CD4-positive, CD25-positive, alpha-beta regulatory T cell (primary cell): ENCODE data around the gene PYGO1. TPM values are rescaled to one million over a fixed set of nuclear protein-coding genes. Genes with fewer than 3 reads are reported as not detected.
"Not testable (repeated sequence)": the region's sequence is repeated elsewhere in the genome, so short reads cannot be mapped to it uniquely, and the experiment has no call there.

ENCODE experiments used
- ATAC-seq, 2 donors: fragments of 150-1000 bp; cut with Tn5 transposase; one replicate each; pipeline ENCODE4 v1.10.0; 2021; ENCODE audit warnings: low read depth in 2 of 2, moderate number of reproducible peaks in 2 of 2, moderate library complexity in 1 of 2
- DNase-seq, 3 donors: peaks; one replicate each; pipeline versions ENCODE4 v3.0.0 to v3.0.0-alpha.2; 2012 to 2022; ENCODE audit warnings: mixed read lengths in 1 of 3
- H3K27ac ChIP-seq: one replicate; pipeline ENCODE4 v1.7.0; 2013; ENCODE audit warnings: mild to moderate bottlenecking, low read length; ENCODE audit not compliant: insufficient read depth, poor library complexity, severe bottlenecking
- H3K27me3 ChIP-seq: one replicate; pipeline ENCODE4 v1.7.0; 2013; ENCODE audit warnings: low read length; ENCODE audit not compliant: control insufficient read depth, insufficient read depth
- H3K36me3 ChIP-seq: one replicate; pipeline ENCODE4 v1.7.0; 2013; ENCODE audit warnings: mild to moderate bottlenecking, low read length, moderate library complexity; ENCODE audit not compliant: control insufficient read depth, insufficient read depth
- H3K4me1 ChIP-seq: 2 replicates; pipeline ENCODE4 v1.7.0; 2013; ENCODE audit warnings: mild to moderate bottlenecking, low read length; ENCODE audit not compliant: insufficient read depth, control insufficient read depth, poor library complexity, severe bottlenecking
- H3K4me3 ChIP-seq: one replicate; pipeline ENCODE4 v1.7.0; 2013; ENCODE audit warnings: low read depth, mild to moderate bottlenecking, low read length, moderate library complexity
- H3K9me3 ChIP-seq, 2 experiments: 1 replicate in 1 of 2; 2 replicates in 1 of 2; pipeline ENCODE4 v1.7.0; 2013; ENCODE audit warnings: low read length in 2 of 2, mild to moderate bottlenecking in 1 of 2, moderate library complexity in 1 of 2; ENCODE audit not compliant: control insufficient read depth in 2 of 2
- H3K27ac Mint-ChIP-seq, 3 donors: one replicate each; pipeline ENCODE4 v1.8.0; 2020 to 2022; ENCODE audit warnings: mild to moderate bottlenecking in 3 of 3, mixed read lengths in 3 of 3, moderate library complexity in 2 of 3
- H3K27me3 Mint-ChIP-seq: one replicate; pipeline ENCODE4 v1.8.0; 2022; ENCODE audit warnings: mild to moderate bottlenecking, mixed read lengths
- H3K36me3 Mint-ChIP-seq: one replicate; pipeline ENCODE4 v1.8.0; 2020; ENCODE audit warnings: mixed read lengths
- H3K4me1 Mint-ChIP-seq, 4 donors: one replicate each; pipeline ENCODE4 v1.8.0; 2020 to 2022; ENCODE audit warnings: mixed read lengths in 4 of 4, mild to moderate bottlenecking in 1 of 4
- H3K4me3 Mint-ChIP-seq, 4 donors: one replicate each; pipeline ENCODE4 v1.8.0; 2020 to 2022; ENCODE audit warnings: mild to moderate bottlenecking in 4 of 4, mixed read lengths in 4 of 4, moderate library complexity in 3 of 4
- H3K9me3 Mint-ChIP-seq, 7 donors: one replicate each; pipeline ENCODE4 v1.8.0; 2020 to 2022; ENCODE audit warnings: mixed read lengths in 7 of 7, mild to moderate bottlenecking in 3 of 7, moderate library complexity in 2 of 7
- polyA plus RNA-seq, 4 donors: library from polyadenylated mRNA; unstranded; fragments of 300-500 nt; fragmentation: Illumina TruSeq; gene quantifications; one replicate each; pipeline ENCODE4 v1.2.3, GENCODE V29; 2021
- total RNA-seq: library from RNA; stranded (reverse); gene quantifications from one replicate; pipeline ENCODE4 v1.2.3, GENCODE V29; 2022

PYGO1 gene
- total and polyA plus RNA-seq, 5 donors from 2014 or later: not detected

- ATAC-seq (no peak), DNase-seq (no peak)
- Histone ChIP-seq H3K36me3 (no peaks in the 10 kb centered on the region), H3K27me3 (no peaks in the 10 kb centered on the region), H3K4me3 (peak overlapping the region; percentile 43), H3K27ac (no peak overlapping the region), H3K4me1 (peaks cover 12% of the 10 kb centered on the region), H3K9me3 (no peaks in the 10 kb centered on the region)
- Mint-ChIP-seq H3K27me3 (peaks cover 6% of the 10 kb centered on the region), H3K4me3 (peak overlapping the region; percentile 82 to 96 (median 90)), H3K9me3 (peaks cover 0 to 6% (median 1%) of the 10 kb centered on the region in 7 donors), H3K36me3 (no peaks in the 10 kb centered on the region), H3K4me1 (peaks cover 12 to 27% (median 19%) of the 10 kb centered on the region in 4 donors), H3K27ac (no peak overlapping the region)
Observed at GRCh38 chr15:55499151-55499550, 89.0 kb downstream of the PYGO1 start.

DNA sequence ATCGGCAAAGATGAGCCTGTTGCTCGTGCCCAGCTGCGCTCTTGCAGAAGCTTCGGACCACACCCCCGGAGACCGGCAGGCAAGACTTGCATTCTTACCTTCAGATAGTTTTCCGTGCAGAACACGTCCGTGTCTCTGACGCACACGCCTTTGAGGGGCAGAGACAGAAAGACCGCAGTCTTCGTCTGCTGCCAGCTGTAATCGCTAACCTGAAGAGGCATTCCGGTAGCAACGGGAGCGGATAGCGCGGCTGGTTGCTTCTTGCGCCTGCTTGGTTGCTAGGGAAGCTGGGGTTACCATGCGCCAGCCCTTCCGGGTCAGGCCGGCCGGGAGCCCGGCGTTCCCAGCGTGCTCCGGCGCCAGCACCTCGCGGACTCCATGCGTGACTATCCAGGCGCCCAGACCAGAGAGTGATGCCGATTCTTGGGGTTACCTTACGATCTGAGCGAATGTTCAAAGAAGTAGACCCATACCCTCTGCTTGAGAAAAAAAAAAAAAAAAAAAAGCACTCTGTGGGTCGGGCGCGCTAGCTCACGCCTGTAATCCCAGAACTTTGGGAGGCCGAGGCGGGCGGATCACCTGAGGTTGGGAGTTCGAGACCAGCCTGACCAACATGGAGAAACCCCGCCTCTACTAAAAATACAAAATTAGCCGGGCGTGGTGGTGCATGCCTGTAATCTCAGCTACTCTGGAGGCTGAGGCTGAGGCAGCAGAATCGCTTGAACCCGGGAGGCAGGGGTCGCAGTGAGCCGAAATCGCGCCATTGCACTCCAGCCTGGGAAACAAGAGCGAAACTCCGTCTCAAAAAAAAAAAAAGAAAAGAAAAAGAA lies 89.8 kb downstream of the PYGO1 start:
- Histone ChIP-seq H3K4me3 (peak overlapping the region; percentile 83), H3K4me1 (peaks cover 12% of the 10 kb centered on the region), H3K27ac (peak overlapping the region; percentile 42)
- ATAC-seq (peak; percentile 79 to 82), DNase-seq (peak; percentile 44 to 87 (median 68))
- not testable (repeated sequence) for H3K9me3 Mint-ChIP-seq, H3K27me3 ChIP-seq, H3K9me3 ChIP-seq, H3K27me3 Mint-ChIP-seq, H3K36me3 Mint-ChIP-seq, H3K36me3 ChIP-seq
- peak overlapping the region; percentile 82 to 96 (median 90) for H3K4me3 Mint-ChIP-seq
- peak overlapping the region; percentile 78 to 92 (median 82) for H3K27ac Mint-ChIP-seq
- H3K4me1 Mint-ChIP-seq: peaks cover 12 to 27% (median 21%) of the 10 kb centered on the region in 4 donors

- ATAC-seq: no peak
- Histone ChIP-seq H3K27ac (no peak overlapping the region), H3K27me3 (no peaks in the 10 kb centered on the region), H3K4me1 (peaks cover 12% of the 10 kb centered on the region), H3K36me3 (no peaks in the 10 kb centered on the region), H3K9me3 (no peaks in the 10 kb centered on the region), H3K4me3 (no peak overlapping the region)
- Mint-ChIP-seq H3K27ac (peak overlapping the region in 2 of 3 donors; percentile 32 to 82), H3K9me3 (no peaks in the 10 kb centered on the region), H3K4me1 (peaks cover 12 to 33% (median 23%) of the 10 kb centered on the region in 4 donors), H3K27me3 (no peaks in the 10 kb centered on the region), H3K4me3 (peak overlapping the region in 3 of 4 donors; percentile 8 to 71 (median 59)), H3K36me3 (no peaks in the 10 kb centered on the region)
- DNase-seq: no peak
Observed at GRCh38 chr15:55496716-55497115, 91.4 kb downstream of the PYGO1 start.

- Mint-ChIP-seq H3K4me3 (peak overlapping the region in 1 of 4 donors; percentile 9), H3K27me3 (no peaks in the 10 kb centered on the region), H3K36me3 (no peaks in the 10 kb centered on the region), H3K9me3 (no peaks in the 10 kb centered on the region), H3K27ac (peak overlapping the region; percentile 58 to 92 (median 85)), H3K4me1 (peaks cover 12 to 33% (median 23%) of the 10 kb centered on the region in 4 donors)
- Histone ChIP-seq H3K4me3 (peak overlapping the region; percentile 11), H3K4me1 (peaks cover 12% of the 10 kb centered on the region), H3K27me3 (no peaks in the 10 kb centered on the region), H3K27ac (no peak overlapping the region), H3K9me3 (no peaks in the 10 kb centered on the region), H3K36me3 (no peaks in the 10 kb centered on the region)
- ATAC-seq: peak; percentile 81 to 82
- peak in 2 of 3 donors; percentile 22 to 76 for DNase-seq
Observed at GRCh38 chr15:55494931-55495330, 93.2 kb downstream of the PYGO1 start.

- H3K27me3 Mint-ChIP-seq, H3K27ac Mint-ChIP-seq, H3K27me3 ChIP-seq, H3K36me3 ChIP-seq, DNase-seq, H3K4me3 ChIP-seq, H3K27ac ChIP-seq, H3K9me3 ChIP-seq, H3K9me3 Mint-ChIP-seq, H3K36me3 Mint-ChIP-seq, H3K4me3 Mint-ChIP-seq, H3K4me1 ChIP-seq, ATAC-seq: not testable (repeated sequence)
- peaks cover 0 to 11% (median 3%) of the 10 kb centered on the region in 4 donors for H3K4me1 Mint-ChIP-seq
Observed at GRCh38 chr15:55488952-55489600, 99.1 kb downstream of the PYGO1 start.

Other genes starting within 250 kb of the PYGO1 start
- 28.7 TPM for gene CCPG1, start 180.0 kb downstream of the PYGO1 start, total RNA-seq
- 10 to 100 TPM; 33.8 to 50.9 (median 39.3) TPM for gene CCPG1, start 180.0 kb downstream of the PYGO1 start, polyA plus RNA-seq
- gene PIERCE2, start 179.8 kb downstream of the PYGO1 start, total RNA-seq: not detected
- under 1 TPM in 2 of 4 donors, not detected in 2; 0.76 to 0.89 TPM for gene PIERCE2, start 179.8 kb downstream of the PYGO1 start, polyA plus RNA-seq
- gene DNAAF4, start 80.1 kb downstream of the PYGO1 start, total RNA-seq: 1.2 TPM
- gene DNAAF4, start 80.1 kb downstream of the PYGO1 start, polyA plus RNA-seq: 1 to 10 TPM in 3 of 4 donors, under 1 TPM in 1; 0.80 to 1.6 (median 1.1) TPM
- not detected for gene PRTG, start 154.8 kb upstream of the PYGO1 start, total RNA-seq
- not detected for gene PRTG, start 154.8 kb upstream of the PYGO1 start, polyA plus RNA-seq